Stimulated activated CD8-positive, alpha-beta memory T cell treated with anti-CD3 and anti-CD28 coated beads, Interleukin-4, amount 100 ng/mL, for 1 hour (primary cell): Measurements from ENCODE around the gene PIGN.
"Not testable (repeated sequence)": the region's sequence is repeated elsewhere in the genome, so short reads cannot be mapped to it uniquely, and the experiment has no call there.

ENCODE experiments used
- DNase-seq, 2 donors: peaks; one replicate each; pipeline ENCODE4 v3.0.0-alpha.2; 2020; ENCODE audit warnings: low read depth in 2 of 2, low spot score in 1 of 2

PIGN gene

GRCh38 chr18:62183578-62184195, 3.2 kb downstream of the PIGN start:
- no peak for DNase-seq

GRCh38 chr18:62182220-62182619, 4.6 kb downstream of the PIGN start:
- no peak for DNase-seq

- DNase-seq, result no peak
These were observed 7.6 kb downstream of the PIGN start for GRCh38 chr18:62179213-62179612.

- no peak for DNase-seq
These were observed 9.6 kb downstream of the PIGN start for GRCh38 chr18:62177271-62177670.

GRCh38 chr18:62175521-62175920, 11.3 kb downstream of the PIGN start:
- no peak for DNase-seq

GRCh38 chr18:62172298-62172697, 14.6 kb downstream of the PIGN start:
- no peak for DNase-seq

- DNase-seq, result no peak
These were observed 16.0 kb downstream of the PIGN start for GRCh38 chr18:62170857-62171256.

GRCh38 chr18:62166524-62166923, 20.3 kb downstream of the PIGN start:
- DNase-seq, result not testable (repeated sequence)

GRCh38 chr18:62165583-62165982, 21.3 kb downstream of the PIGN start:
- DNase-seq, result no peak

GRCh38 chr18:62164855-62165487, 21.9 kb downstream of the PIGN start:
- no peak for DNase-seq

- no peak for DNase-seq
These were observed 22.5 kb downstream of the PIGN start for GRCh38 chr18:62164310-62164709.

- no peak for DNase-seq
These were observed 29.0 kb downstream of the PIGN start for GRCh38 chr18:62157843-62158242.

- no peak for DNase-seq
These were observed 34.0 kb downstream of the PIGN start for GRCh38 chr18:62152844-62153243.

GRCh38 chr18:62151068-62151771, 35.6 kb downstream of the PIGN start:
- no peak for DNase-seq

GRCh38 chr18:62144338-62144737, 42.5 kb downstream of the PIGN start:
- DNase-seq, result no peak

- no peak for DNase-seq
These were observed 46.6 kb downstream of the PIGN start for GRCh38 chr18:62140259-62140658.

- no peak for DNase-seq
These were observed 48.2 kb downstream of the PIGN start for GRCh38 chr18:62138461-62139235.

GRCh38 chr18:62131301-62131909, 55.5 kb downstream of the PIGN start:
- DNase-seq, result peak; percentile 14 to 19

GRCh38 chr18:62128157-62128556, 58.7 kb downstream of the PIGN start:
- no peak for DNase-seq

- no peak for DNase-seq
These were observed 60.1 kb downstream of the PIGN start for GRCh38 chr18:62126737-62127136.

GRCh38 chr18:62125702-62126101, 61.2 kb downstream of the PIGN start:
- DNase-seq, result no peak
